ENCODE data around the gene RNU4-1. TPM values are rescaled to one million over a fixed set of nuclear protein-coding genes. Genes with fewer than 3 reads are reported as not detected.

The RNU4-1 gene
- total and polyA plus RNA-seq, 9 of the 15 experiments (the other 6 are each of a cell fraction or from before 2014, with no cell fraction given), result under 0.01 to 19,719 (median 3,563) TPM; not detected in 4

- no TSS peak for BruUV-seq (replicated peaks)
- POLR2A ChIA-PET, result interaction anchor here (1.2 to 10.5 kb wide), 4 partner anchors 11 to 70 kb away, joined by 5 to 110 read pairs (median 74); partner anchors contain the start of genes GCN1, RNU4-1, RNU4-2 and RPLP0
- in situ Hi-C loops (cut with MboI) (no loop called here), intact Hi-C loops (cut with micrococcal nuclease) (no loop called here)
- peaks cover 30% of the 10 kb centered on the region in 2 experiments; a peak in 4 of 5 replicates for H3K4me1 ChIP-seq (replicated peaks in 1 of 2; ENCODE audit: control insufficient read depth in 2 of 2, insufficient read depth in 2 of 2, low read length in 2 of 2)
- H3K79me2 ChIP-seq (ENCODE audit: control insufficient read depth, insufficient read depth, low read length), result peaks cover 27% of the 10 kb centered on the region; the same call in 2 of the 3 replicates
- no peaks in the 10 kb centered on the region for H3K27me3 ChIP-seq (ENCODE audit: control insufficient read depth in 2 of 2, insufficient read depth in 2 of 2, low read length in 2 of 2)
- H2AFZ ChIP-seq (ENCODE audit: low read depth, low read length), result no peak overlapping the region
- H3K36me3 ChIP-seq (ENCODE audit: control insufficient read depth, insufficient read depth, low read length), result no peaks in the 10 kb centered on the region; the same call in 2 of the 3 replicates
- DNase-seq (ENCODE audit: extremely low read depth in 1 of 4, low spot score in 3 of 4) (no peak), FAIRE-seq (no peak), ATAC-seq (no peak)
- WGBS (ENCODE audit: insufficient coverage, low coverage, missing lambda C conversion rate), result 51% methylated on average over 4 of the region's 4 CpGs
- H3K9me3 ChIP-seq (replicated peaks; ENCODE audit: control insufficient read depth, insufficient read depth, low read depth, low read length), result no peaks in the 10 kb centered on the region
- H4K20me1 ChIP-seq (replicated peaks; ENCODE audit: control insufficient read depth, insufficient read depth, low read length), result peaks cover 11% of the 10 kb centered on the region
- H3K9ac ChIP-seq (ENCODE audit: insufficient read depth in 1 of 2, low read depth in 2 of 2, low read length in 2 of 2), result no peak overlapping the region
- CTCF ChIA-PET (ENCODE audit: low intra/inter-chr PET ratio), result interaction anchor here (3.5 kb wide), 1 partner anchor 39 kb away, joined by 35 read pairs; no protein-coding TSS in a partner anchor
- no peak overlapping the region for H3K27ac ChIP-seq (ENCODE audit: extremely low read depth, low read depth, low read length)
- H3K9me1 ChIP-seq (ENCODE audit: control insufficient read depth, insufficient read depth, low read length), result no peaks in the 10 kb centered on the region
- H3K4me3 ChIP-seq, result no peak overlapping the region
- H3K4me2 ChIP-seq (ENCODE audit: insufficient read depth, low read length), result no peak overlapping the region
- no peak for TF ChIP-seq ZNF347 (CRISPR knock-in tag; IDR thresholded peaks at IDR 0.05; ENCODE audit: low read depth)
- no peak for TF ChIP-seq ZHX1 (conservative IDR thresholded peaks at IDR 0.05; ENCODE audit: low read length)
- TF ChIP-seq CHD7 (IDR thresholded peaks at IDR 0.05; ENCODE audit: low read depth, low read length), result no peak
- TF ChIP-seq HDAC3 (IDR thresholded peaks at IDR 0.05; ENCODE audit: borderline replicate concordance, partially characterized antibody), result no peak
- TF ChIP-seq RUNX1 (IDR thresholded peaks at IDR 0.05; ENCODE audit: low read depth), result no peak
- TF ChIP-seq ARID1B (IDR thresholded peaks at IDR 0.05), result no peak
- no peak for TF ChIP-seq CREB3 (tag; conservative IDR thresholded peaks at IDR 0.05; ENCODE audit: low read depth)
Measured at GRCh38 chr12:120267736-120268135, 25.3 kb downstream of the RNU4-1 start.
